Glutamatergic neuron (in vitro differentiated cells): ENCODE results near the gene PCED1B. TPM values are rescaled to one million over a fixed set of nuclear protein-coding genes. Genes with fewer than 3 reads are reported as not detected.
"Not testable (repeated sequence)": the region's sequence is repeated elsewhere in the genome, so short reads cannot be mapped to it uniquely, and the experiment has no call there.

Experiments used
- DNase-seq: peaks from one replicate; pipeline ENCODE4 v3.0.0; 2022
- H3K27ac Mint-ChIP-seq: one replicate; pipeline ENCODE4 v1.8.0; 2020; ENCODE audit warnings: mild to moderate bottlenecking, mixed read lengths, inconsistent platforms; ENCODE audit not compliant: unreplicated experiment
- H3K27me3 Mint-ChIP-seq: one replicate; pipeline ENCODE4 v1.8.0; 2020; ENCODE audit warnings: mild to moderate bottlenecking, moderate library complexity, mixed read lengths, inconsistent platforms; ENCODE audit not compliant: unreplicated experiment
- H3K36me3 Mint-ChIP-seq: one replicate; pipeline ENCODE4 v1.8.0; 2020; ENCODE audit warnings: mild to moderate bottlenecking, mixed read lengths, inconsistent platforms; ENCODE audit not compliant: unreplicated experiment
- H3K4me1 Mint-ChIP-seq: one replicate; pipeline ENCODE4 v1.8.0; 2020; ENCODE audit warnings: mild to moderate bottlenecking, low read depth, mixed read lengths, inconsistent platforms; ENCODE audit not compliant: unreplicated experiment
- H3K4me3 Mint-ChIP-seq: one replicate; pipeline ENCODE4 v1.8.0; 2020; ENCODE audit warnings: mild to moderate bottlenecking, mixed read lengths, inconsistent platforms; ENCODE audit not compliant: unreplicated experiment
- H3K9me3 Mint-ChIP-seq: one replicate; pipeline ENCODE4 v1.8.0; 2020; ENCODE audit warnings: mild to moderate bottlenecking, moderate library complexity, mixed read lengths, inconsistent platforms; ENCODE audit not compliant: unreplicated experiment
- total RNA-seq: library from RNA; stranded (reverse); fragmentation: NEBNext Ultra II Directional; extraction: Animal tissue kit (Norgen Biotek cat#: 25700); gene quantifications from one replicate; pipeline ENCODE4 v1.2.1, GENCODE V29; 2021; ENCODE audit not compliant: unreplicated experiment
- TF ChIP-seq, protein P1 (sequence below): fragments of 200-600 bp; sonication (generic); IDR thresholded peaks from one replicate; pipeline ENCODE4 v1.5.0; 2021; ENCODE audit not compliant: partially characterized antibody, unreplicated experiment

Gene PCED1B
- total RNA-seq, 1 donor from 2014 or later: 0.27 TPM

DNA sequence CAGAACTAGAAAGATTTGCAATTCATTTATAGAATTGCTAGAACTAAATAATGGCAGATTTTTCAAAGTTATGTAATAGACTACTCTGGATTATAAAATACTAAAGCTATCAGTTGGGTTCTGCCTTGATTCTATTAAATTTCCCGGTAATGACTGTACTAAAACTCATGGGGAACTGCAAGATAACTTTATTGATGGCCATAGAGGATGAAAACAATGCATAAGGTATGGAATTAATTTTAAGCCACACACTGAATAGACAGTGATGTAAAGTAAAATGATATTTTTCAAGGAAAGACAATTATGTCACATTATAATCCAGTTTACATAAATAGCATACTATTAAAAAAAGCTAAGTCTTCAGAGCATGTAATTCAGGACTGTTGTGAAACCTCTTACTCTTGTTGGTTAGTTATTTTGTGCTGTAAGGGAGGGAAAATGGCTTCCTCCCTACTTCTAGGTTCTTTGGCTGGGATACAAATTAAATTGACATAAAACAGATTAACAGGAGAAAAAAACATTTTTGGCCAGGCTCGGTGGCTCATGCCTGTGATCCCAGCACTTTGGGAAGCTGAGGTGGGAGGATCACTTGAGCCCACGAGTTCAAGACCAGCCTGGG lies 134.7 kb downstream of the PCED1B start:
- Mint-ChIP-seq H3K27me3 (no peaks in the 10 kb centered on the region), H3K27ac (no peak overlapping the region), H3K9me3 (no peaks in the 10 kb centered on the region), H3K36me3 (no peaks in the 10 kb centered on the region), H3K4me1 (no peaks in the 10 kb centered on the region), H3K4me3 (no peak overlapping the region)
- DNase-seq: no peak
- TF ChIP-seq, protein P1, sequence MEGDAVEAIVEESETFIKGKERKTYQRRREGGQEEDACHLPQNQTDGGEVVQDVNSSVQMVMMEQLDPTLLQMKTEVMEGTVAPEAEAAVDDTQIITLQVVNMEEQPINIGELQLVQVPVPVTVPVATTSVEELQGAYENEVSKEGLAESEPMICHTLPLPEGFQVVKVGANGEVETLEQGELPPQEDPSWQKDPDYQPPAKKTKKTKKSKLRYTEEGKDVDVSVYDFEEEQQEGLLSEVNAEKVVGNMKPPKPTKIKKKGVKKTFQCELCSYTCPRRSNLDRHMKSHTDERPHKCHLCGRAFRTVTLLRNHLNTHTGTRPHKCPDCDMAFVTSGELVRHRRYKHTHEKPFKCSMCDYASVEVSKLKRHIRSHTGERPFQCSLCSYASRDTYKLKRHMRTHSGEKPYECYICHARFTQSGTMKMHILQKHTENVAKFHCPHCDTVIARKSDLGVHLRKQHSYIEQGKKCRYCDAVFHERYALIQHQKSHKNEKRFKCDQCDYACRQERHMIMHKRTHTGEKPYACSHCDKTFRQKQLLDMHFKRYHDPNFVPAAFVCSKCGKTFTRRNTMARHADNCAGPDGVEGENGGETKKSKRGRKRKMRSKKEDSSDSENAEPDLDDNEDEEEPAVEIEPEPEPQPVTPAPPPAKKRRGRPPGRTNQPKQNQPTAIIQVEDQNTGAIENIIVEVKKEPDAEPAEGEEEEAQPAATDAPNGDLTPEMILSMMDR: no peak

DNA sequence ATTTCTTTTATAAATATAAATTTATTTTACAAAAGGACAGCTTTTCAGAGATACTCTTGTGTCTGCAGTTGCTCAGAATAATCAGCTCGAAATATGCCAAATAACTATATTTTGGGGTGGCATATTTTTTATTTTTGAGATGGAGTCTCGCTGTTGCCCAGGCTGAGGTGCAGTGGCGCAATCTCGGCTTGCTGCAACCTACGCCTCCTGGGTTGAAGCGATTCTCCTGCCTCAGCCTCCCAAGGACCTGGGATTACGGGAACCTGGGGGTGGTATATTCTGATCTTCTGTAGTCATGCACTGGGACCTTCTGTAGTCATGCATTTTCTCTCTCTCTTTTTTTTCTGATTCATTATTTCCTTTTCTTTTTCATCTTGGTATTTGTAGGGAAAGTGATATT lies 135.3 kb downstream of the PCED1B start:
- Mint-ChIP-seq H3K36me3 (no peaks in the 10 kb centered on the region), H3K27me3 (no peaks in the 10 kb centered on the region), H3K9me3 (no peaks in the 10 kb centered on the region), H3K27ac (no peak overlapping the region), H3K4me3 (no peak overlapping the region), H3K4me1 (no peaks in the 10 kb centered on the region)
- no peak for DNase-seq
- TF ChIP-seq, protein P1: no peak

DNA sequence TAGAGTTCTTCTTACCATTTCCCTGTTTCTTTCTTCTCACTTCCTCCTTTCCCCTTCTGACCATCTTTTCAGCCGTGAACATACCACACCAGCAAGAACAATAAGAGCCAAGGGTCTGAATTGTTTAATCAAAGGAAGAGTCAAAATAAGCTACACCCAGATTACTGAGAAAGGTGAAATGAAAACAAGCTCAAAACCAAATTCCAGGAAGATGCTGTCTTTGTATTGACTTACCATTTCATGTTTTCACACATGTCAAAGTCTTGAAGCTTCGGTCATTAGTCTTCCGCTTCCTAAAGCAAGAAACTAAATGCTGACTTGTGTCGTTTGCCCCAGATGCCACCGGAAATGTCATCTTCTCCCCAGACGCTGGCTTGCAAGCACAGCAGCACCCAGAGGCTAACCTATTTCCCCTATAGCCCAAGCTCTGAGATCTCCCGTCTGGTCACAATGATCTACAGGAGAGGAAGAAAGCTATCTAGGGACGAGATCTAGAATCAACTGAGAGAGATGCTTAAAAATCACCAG lies 136.8 kb downstream of the PCED1B start:
- Mint-ChIP-seq H3K4me3 (no peak overlapping the region), H3K27ac (no peak overlapping the region), H3K9me3 (no peaks in the 10 kb centered on the region), H3K4me1 (no peaks in the 10 kb centered on the region), H3K27me3 (no peaks in the 10 kb centered on the region), H3K36me3 (no peaks in the 10 kb centered on the region)
- no peak for DNase-seq
- TF ChIP-seq, protein P1: no peak

DNA sequence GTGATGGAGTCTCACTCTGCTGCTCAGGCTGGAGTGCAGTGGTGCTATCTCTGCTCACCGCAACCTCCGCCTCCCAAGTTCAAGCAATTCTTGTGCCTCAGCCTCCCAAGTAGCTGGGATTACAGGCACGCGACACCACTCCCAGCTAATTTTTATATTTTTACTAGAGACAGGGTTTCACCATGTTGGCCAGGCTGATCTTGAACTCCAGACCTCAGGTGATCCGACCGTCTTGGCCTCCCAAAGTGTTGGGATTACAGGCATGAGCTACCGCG lies 138.1 kb downstream of the PCED1B start:
- H3K27me3 Mint-ChIP-seq, H3K36me3 Mint-ChIP-seq, H3K27ac Mint-ChIP-seq, H3K4me1 Mint-ChIP-seq, H3K9me3 Mint-ChIP-seq, H3K4me3 Mint-ChIP-seq, DNase-seq: not testable (repeated sequence)

DNA sequence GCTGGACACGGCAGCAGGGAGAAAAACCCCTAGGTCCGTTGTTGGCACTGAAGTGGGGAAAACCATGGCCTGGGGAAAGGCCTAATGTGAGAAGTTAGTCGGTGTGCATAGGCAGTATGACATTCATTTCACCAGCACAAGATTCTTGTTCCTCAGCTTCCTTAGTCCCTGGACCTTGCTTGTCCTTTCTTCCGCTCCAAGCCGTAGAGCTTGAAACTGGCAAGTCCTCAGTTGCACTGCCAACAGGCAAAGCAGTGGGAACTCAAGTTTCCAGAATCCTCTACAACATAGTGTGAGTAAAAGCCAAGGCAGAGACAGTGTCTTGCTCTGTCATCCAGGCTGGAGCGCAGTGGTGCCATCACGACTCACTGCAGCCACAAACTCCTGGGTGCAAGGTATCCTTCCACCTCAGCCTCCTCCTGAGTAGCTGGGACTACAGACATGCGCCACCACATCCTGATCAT lies 138.8 kb downstream of the PCED1B start:
- H3K27me3 Mint-ChIP-seq: no peaks in the 10 kb centered on the region

More for the DNA sequence above, 138.8 kb downstream of the PCED1B start:
- Mint-ChIP-seq H3K4me3 (no peak overlapping the region), H3K9me3 (no peaks in the 10 kb centered on the region), H3K36me3 (no peaks in the 10 kb centered on the region), H3K4me1 (peaks cover 3% of the 10 kb centered on the region), H3K27ac (no peak overlapping the region)
- TF ChIP-seq, protein P1: no peak
- no peak for DNase-seq
